Natural killer cell treated with Interleukin-12 subunit alpha and Interleukin-12 subunit beta and Interleukin-15 and Interleukin-18, amount 100 ng/mL, for 72 hours (primary cell): Measurements from ENCODE around the gene C9orf78. TPM values are rescaled to one million over a fixed set of nuclear protein-coding genes. Genes with fewer than 3 reads are reported as not detected.
A peak's percentile ranks its signal among the peaks of the same experiment; 100 is the strongest.

Source experiments
- ATAC-seq, 2 donors: fragments of 150-1000 bp; cut with Tn5 transposase in 1 of 2; sonication (Bioruptor Pico), chemical (Tn5 transposase) in 1 of 2; 2 replicates each; pipeline ENCODE4 v1.10.0; 2021
- DNase-seq: peaks from one replicate; pipeline ENCODE4 v3.0.0; 2022; ENCODE audit warnings: low spot score
- H3K27ac Mint-ChIP-seq, 2 donors: 1 replicate in 1 of 2; 2 replicates in 1 of 2; pipeline ENCODE4 v1.8.0; 2022; ENCODE audit warnings: mixed read lengths in 2 of 2, mild to moderate bottlenecking in 1 of 2, moderate library complexity in 1 of 2
- H3K27me3 Mint-ChIP-seq, 2 donors: 1 replicate in 1 of 2; 2 replicates in 1 of 2; pipeline ENCODE4 v1.8.0; 2022; ENCODE audit warnings: mixed read lengths in 2 of 2
- H3K36me3 Mint-ChIP-seq: one replicate; pipeline ENCODE4 v1.8.0; 2022; ENCODE audit warnings: mixed read lengths
- H3K4me1 Mint-ChIP-seq, 2 donors: 1 replicate in 1 of 2; 2 replicates in 1 of 2; pipeline ENCODE4 v1.8.0; 2022; ENCODE audit warnings: low read depth in 2 of 2, mixed read lengths in 2 of 2, mild to moderate bottlenecking in 1 of 2
- H3K4me3 Mint-ChIP-seq: one replicate; pipeline ENCODE4 v1.8.0; 2022; ENCODE audit warnings: mixed read lengths
- H3K9me3 Mint-ChIP-seq: 2 replicates; pipeline ENCODE4 v1.8.0; 2022; ENCODE audit warnings: mixed read lengths
- total RNA-seq, 2 donors: library from RNA; stranded (reverse); gene quantifications; one replicate each; pipeline ENCODE4 v1.2.3, GENCODE V29; 2022

The C9orf78 gene
- total RNA-seq, 2 donors from 2014 or later: 39.8 to 65.3 TPM

DNA sequence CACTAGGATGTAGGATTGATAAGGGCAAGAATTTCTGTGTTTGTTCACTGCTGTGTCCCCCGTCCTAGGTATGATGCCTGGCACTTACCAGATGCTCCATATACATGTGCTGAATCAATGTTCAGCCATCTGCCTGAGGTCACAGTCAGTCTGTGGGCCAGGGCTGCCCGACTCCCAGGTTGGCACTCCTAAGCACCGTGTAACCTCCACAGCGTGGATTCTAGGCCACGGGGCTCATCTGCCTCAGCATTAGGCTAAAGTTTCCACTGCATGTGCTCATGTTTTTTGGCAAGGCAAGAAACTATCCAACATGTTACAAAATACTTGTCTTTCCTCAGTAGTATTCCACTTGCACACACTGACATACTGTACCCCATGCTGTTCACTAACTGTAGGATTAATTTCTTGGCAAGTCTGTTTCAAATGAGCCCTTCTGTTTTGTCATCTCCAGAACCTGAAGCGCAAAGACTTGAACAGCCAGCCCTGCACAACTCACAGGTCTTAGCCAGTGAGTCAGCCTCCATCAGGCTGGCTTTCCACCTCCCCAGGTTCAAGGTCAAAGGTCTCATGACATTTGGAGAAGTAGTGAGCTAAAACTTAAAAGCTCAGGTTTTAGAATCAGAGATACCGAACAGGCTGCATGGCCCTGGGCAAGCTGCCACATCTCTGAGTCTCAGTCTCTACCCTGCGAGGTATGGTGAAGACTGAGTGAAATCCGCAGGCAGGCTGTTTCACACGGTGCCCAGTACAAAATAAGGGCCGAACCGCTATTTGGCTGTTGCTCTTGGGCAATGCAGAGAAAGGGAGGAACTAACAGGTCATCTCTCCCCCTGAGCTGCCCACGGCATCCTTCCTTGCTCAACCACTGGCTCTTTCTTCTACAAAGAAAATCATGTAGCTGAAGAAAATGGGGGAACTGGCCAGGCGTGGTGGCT lies 18.3 kb downstream of the C9orf78 start:
- Mint-ChIP-seq H3K9me3 (no peaks in the 10 kb centered on the region), H3K4me3 (no peak overlapping the region), H3K27me3 (no peaks in the 10 kb centered on the region)

DNA sequence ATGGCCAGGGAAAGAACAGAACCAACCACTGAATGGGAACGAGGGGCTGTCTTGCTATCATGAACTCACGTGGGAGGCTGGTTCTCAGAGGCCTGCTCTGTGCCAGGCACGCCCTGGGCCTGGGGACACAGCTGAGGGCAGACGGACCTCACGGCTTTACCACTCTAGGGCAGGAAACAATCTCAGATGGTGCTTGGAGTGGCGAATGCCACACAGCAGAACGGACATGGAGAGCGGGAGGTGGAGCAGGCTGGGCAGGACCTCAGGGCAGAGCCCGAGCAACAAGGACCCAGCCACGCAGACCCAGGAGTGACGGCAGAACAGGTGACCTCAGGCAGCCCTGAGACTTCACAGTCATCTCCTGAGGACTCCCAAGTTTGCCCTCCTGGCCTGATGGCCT lies 19.8 kb downstream of the C9orf78 start:
- peak overlapping the region in 1 of 2 donors; percentile 46 for H3K27ac Mint-ChIP-seq
- ATAC-seq (no peak), DNase-seq (no peak)
- no peak overlapping the region for H3K4me3 Mint-ChIP-seq
- H3K4me1 Mint-ChIP-seq: peaks cover 15 to 20% of the 10 kb centered on the region in 2 donors
- no peaks in the 10 kb centered on the region for H3K27me3 Mint-ChIP-seq
- no peaks in the 10 kb centered on the region for H3K9me3 Mint-ChIP-seq
- H3K36me3 Mint-ChIP-seq: peaks cover 7% of the 10 kb centered on the region

More for the DNA sequence above, 18.3 kb downstream of the C9orf78 start:
- ATAC-seq (no peak), DNase-seq (no peak)
- Mint-ChIP-seq H3K27ac (peak overlapping the region; percentile 53 to 81), H3K36me3 (peaks cover 7% of the 10 kb centered on the region), H3K4me1 (peaks cover 15 to 20% of the 10 kb centered on the region in 2 donors)

DNA sequence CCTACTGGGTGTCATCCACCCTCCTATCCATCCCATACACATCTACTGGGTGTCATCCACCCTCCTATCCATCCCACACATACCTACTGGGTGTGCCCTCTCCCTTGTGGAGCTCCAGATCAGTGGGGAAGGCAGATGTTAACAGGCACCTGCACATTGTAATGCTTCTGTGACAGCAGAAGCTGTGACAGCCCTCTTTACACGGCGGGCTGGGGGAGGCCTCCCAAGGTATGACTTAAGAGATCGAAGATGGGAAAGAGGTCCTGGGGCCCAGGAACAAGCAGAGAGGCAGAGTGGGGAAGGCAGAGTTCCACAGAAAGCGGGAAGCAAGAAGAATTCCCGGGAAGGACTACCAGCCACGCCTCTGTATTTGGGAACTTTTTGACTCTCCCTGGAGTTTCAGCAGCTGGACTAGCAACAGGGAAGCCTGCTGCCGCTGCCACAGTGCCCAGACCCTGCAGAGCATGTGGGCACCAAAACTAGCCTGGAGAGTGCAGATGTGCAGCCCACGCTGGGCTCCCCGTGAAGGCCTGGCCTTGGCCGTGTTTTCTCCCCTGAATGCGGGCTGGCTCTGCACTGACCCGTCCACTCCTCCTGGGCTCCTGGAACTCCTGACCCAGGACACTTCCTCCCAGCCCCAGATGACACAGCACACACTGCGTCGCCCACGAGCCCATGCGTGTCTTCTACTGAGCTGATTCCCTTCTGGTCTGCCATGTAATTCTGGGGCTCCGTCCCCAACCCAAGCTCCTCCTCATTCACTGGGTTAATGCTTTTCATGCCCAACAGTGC lies 20.4 kb downstream of the C9orf78 start:
- peaks cover 7% of the 10 kb centered on the region for H3K36me3 Mint-ChIP-seq
- H3K9me3 Mint-ChIP-seq: no peaks in the 10 kb centered on the region
- peaks cover 15 to 20% of the 10 kb centered on the region in 2 donors for H3K4me1 Mint-ChIP-seq
- DNase-seq (no peak), ATAC-seq (peak in 1 of 2 donors; percentile 14)
- H3K27ac Mint-ChIP-seq: peak overlapping the region in 1 of 2 donors; percentile 46
- no peak overlapping the region for H3K4me3 Mint-ChIP-seq
- H3K27me3 Mint-ChIP-seq: no peaks in the 10 kb centered on the region

DNA sequence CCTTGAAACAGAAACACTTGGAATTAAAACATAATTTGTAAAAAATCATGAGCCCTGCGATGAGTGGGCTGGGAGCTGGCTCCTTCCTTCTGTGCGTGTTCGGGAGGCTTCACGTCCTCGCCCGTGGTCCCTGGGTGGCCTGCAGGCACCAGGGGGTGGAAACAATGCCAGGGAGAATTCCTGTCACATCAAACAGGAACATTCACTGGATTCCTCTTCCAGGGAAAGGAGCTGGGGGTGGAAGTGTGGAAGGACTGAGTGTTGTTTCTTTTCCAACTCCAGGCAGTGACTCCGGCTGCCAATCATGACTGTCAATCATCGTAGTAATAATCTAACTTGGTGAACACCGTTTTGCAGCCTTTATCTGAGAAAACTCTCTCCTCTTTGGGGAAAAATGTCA lies 21.4 kb downstream of the C9orf78 start:
- H3K36me3 Mint-ChIP-seq: peaks cover 7% of the 10 kb centered on the region
- ATAC-seq: no peak
- no peak overlapping the region for H3K27ac Mint-ChIP-seq
- H3K27me3 Mint-ChIP-seq: no peaks in the 10 kb centered on the region
- no peaks in the 10 kb centered on the region for H3K9me3 Mint-ChIP-seq
- no peak for DNase-seq
- no peak overlapping the region for H3K4me3 Mint-ChIP-seq
- peaks cover 15 to 19% of the 10 kb centered on the region in 2 donors for H3K4me1 Mint-ChIP-seq

DNA sequence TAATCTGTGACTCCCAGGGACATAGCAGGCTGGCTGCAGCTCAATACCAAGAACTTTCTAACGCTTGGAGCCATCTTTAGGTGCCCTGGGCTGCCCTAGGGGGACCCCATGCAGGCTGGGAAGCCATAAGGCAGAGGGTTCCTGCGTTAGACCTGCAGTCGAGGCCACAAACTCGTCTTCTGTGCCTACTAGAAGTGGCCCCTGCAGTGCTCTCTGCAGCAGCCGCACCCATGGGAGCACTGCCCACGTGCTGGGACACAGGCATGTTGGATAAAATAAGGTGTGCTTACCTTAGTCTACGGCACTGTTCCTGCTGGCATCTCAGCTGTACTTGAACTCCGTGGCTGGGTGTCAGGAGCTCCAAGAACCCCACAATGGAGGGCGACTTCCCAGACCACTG lies 22.7 kb downstream of the C9orf78 start:
- H3K27ac Mint-ChIP-seq: peak overlapping the region in 1 of 2 donors; percentile 22
- DNase-seq: no peak
- H3K36me3 Mint-ChIP-seq: peaks cover 7% of the 10 kb centered on the region
- no peaks in the 10 kb centered on the region for H3K27me3 Mint-ChIP-seq
- H3K9me3 Mint-ChIP-seq: no peaks in the 10 kb centered on the region
- no peak for ATAC-seq
- peaks cover 15 to 19% of the 10 kb centered on the region in 2 donors for H3K4me1 Mint-ChIP-seq
- no peak overlapping the region for H3K4me3 Mint-ChIP-seq

DNA sequence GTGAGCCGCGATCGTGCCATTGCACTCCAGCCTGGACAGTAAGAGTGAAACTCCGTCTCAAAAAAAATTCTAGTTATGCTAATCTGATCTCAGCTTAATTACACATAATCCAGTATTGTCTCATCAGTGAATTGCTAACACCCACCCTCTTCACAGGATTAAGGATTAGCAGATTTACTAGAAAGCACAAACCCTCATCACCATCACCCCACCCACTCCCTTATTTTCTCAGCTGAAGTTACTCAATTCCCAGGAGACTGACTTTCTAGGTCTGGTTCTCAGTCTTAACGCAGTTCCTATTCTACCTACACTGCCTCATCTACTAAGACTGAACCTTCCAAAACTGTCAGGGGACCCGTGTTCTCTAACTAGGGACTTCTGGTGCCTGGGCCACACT lies 23.1 kb downstream of the C9orf78 start:
- Mint-ChIP-seq H3K36me3 (peaks cover 7% of the 10 kb centered on the region), H3K27me3 (no peaks in the 10 kb centered on the region), H3K4me1 (peaks cover 15 to 19% of the 10 kb centered on the region in 2 donors), H3K9me3 (no peaks in the 10 kb centered on the region), H3K27ac (peak overlapping the region in 1 of 2 donors; percentile 22), H3K4me3 (no peak overlapping the region)
- DNase-seq (no peak), ATAC-seq (peak in 1 of 2 donors; percentile 39)

DNA sequence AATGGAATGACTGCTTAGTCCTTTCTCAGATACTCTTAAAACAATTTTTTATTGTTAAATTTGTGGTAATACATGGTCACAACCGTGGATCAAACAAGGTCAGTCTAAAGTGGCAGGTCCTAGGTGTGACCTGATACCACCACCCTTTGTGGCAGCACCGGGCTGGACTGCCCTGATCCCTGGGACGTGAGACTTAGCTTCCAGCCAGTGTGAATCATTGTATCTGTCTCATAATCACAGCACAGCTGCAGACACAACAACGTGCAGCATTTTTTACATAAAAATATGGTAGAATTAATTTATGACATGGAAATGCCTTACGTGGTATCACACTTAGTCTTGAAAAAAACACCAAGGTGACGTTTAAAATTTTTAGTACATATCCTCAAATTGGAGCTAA lies 24.3 kb downstream of the C9orf78 start:
- Mint-ChIP-seq H3K4me1 (peaks cover 13 to 14% of the 10 kb centered on the region in 2 donors), H3K27me3 (no peaks in the 10 kb centered on the region), H3K9me3 (no peaks in the 10 kb centered on the region), H3K27ac (no peak overlapping the region), H3K4me3 (no peak overlapping the region), H3K36me3 (peaks cover under 1% of the 10 kb centered on the region)
- ATAC-seq (no peak), DNase-seq (no peak)

DNA sequence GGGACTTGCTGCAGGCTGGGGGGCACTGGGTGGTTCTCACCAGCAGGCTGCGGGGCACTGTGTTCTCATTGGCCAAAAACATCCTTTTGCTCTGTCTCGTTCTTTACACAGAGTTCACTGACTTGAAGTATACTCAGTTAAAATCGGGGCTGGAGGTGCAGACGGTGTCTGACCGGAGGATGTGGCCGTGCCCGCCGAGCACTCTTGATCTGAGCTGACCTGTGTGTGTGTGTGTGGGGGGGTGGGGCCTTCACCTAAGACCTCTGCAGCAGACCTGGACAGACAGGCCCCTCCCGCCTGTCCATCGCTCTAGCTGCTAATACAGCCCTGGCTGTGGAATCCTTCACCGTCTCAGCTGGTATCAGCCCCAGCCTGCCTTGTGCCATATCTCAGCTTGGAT lies 25.0 kb downstream of the C9orf78 start:
- no peaks in the 10 kb centered on the region for H3K9me3 Mint-ChIP-seq
- H3K4me1 Mint-ChIP-seq: peaks cover 15 to 16% of the 10 kb centered on the region in 2 donors
- H3K4me3 Mint-ChIP-seq: no peak overlapping the region
- no peaks in the 10 kb centered on the region for H3K36me3 Mint-ChIP-seq
- DNase-seq (no peak), ATAC-seq (no peak)
- no peaks in the 10 kb centered on the region for H3K27me3 Mint-ChIP-seq
- no peak overlapping the region for H3K27ac Mint-ChIP-seq

DNA sequence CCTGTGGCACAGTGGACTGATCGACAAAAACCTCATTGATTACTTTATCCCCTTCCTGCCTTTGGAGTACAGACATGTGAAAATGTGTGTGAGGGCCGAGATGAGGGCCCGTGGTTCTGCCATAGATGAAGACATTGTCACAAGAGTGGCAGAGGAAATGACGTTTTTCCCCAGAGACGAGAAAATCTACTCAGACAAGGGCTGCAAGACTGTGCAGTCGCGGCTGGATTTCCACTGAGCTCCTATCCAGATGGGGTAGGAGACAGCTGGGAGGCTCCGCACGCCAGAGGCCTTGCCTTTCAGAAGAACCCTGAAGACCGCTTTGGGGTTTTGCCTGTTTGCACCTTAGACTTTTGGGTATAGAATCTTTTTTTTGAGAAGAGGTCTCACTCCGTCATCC lies 25.7 kb downstream of the C9orf78 start:
- no peak for DNase-seq
- no peaks in the 10 kb centered on the region for H3K36me3 Mint-ChIP-seq
- H3K4me3 Mint-ChIP-seq: no peak overlapping the region
- peaks cover 16% of the 10 kb centered on the region in 2 donors for H3K4me1 Mint-ChIP-seq
- ATAC-seq: no peak
- H3K27me3 Mint-ChIP-seq: no peaks in the 10 kb centered on the region
- no peak overlapping the region for H3K27ac Mint-ChIP-seq
- no peaks in the 10 kb centered on the region for H3K9me3 Mint-ChIP-seq

DNA sequence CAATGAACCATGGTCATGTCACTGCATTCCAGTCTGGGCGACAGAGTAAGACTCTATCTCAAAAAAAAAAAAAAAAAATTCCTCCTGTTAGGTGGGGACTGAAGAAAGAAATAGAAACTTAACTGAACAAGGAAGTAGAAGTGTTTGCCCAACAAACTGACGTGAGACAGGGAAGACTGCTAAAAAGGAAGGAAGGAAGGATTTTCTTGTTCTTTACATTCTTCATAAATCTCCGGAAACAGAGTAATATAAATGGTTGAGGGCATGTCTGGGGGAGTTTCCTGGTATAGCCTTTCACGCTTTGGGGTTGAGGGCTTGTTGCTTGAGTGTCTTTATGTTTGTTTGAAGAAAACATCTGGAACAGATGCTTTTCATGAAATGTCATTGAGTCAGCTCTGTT lies 29.0 kb downstream of the C9orf78 start:
- H3K36me3 Mint-ChIP-seq: no peaks in the 10 kb centered on the region
- peaks cover 16 to 17% of the 10 kb centered on the region in 2 donors for H3K4me1 Mint-ChIP-seq
- no peak overlapping the region for H3K4me3 Mint-ChIP-seq
- peak overlapping the region in 1 of 2 donors; percentile 24 for H3K27ac Mint-ChIP-seq
- DNase-seq: no peak
- H3K27me3 Mint-ChIP-seq: no peaks in the 10 kb centered on the region
- H3K9me3 Mint-ChIP-seq: no peaks in the 10 kb centered on the region
- ATAC-seq: no peak

DNA sequence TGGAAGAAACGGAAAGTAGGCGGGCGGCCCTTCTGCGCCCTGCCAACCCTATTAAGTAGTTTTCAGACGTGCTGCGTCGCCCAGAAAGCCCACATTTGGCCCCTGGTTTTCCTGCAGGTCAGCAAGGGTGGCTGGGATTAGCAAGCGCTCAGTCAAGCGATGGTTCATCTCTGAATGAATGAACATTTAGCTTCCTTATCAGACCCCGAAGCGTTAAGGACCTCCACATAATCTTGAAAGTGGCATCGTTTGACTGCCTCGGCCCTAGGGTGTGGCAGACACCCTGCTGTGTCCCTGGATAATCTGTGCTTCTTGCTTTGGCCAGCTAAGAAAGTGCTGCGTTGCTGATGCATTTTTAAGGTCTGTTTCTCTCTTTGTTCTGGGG lies 31.4 kb downstream of the C9orf78 start:
- no peak for ATAC-seq
- Mint-ChIP-seq H3K36me3 (no peaks in the 10 kb centered on the region), H3K4me1 (peaks cover 16% of the 10 kb centered on the region in 2 donors), H3K27me3 (no peaks in the 10 kb centered on the region), H3K27ac (peak overlapping the region; percentile 29 to 39), H3K4me3 (peak overlapping the region; percentile 88), H3K9me3 (no peaks in the 10 kb centered on the region)
- DNase-seq: no peak

DNA sequence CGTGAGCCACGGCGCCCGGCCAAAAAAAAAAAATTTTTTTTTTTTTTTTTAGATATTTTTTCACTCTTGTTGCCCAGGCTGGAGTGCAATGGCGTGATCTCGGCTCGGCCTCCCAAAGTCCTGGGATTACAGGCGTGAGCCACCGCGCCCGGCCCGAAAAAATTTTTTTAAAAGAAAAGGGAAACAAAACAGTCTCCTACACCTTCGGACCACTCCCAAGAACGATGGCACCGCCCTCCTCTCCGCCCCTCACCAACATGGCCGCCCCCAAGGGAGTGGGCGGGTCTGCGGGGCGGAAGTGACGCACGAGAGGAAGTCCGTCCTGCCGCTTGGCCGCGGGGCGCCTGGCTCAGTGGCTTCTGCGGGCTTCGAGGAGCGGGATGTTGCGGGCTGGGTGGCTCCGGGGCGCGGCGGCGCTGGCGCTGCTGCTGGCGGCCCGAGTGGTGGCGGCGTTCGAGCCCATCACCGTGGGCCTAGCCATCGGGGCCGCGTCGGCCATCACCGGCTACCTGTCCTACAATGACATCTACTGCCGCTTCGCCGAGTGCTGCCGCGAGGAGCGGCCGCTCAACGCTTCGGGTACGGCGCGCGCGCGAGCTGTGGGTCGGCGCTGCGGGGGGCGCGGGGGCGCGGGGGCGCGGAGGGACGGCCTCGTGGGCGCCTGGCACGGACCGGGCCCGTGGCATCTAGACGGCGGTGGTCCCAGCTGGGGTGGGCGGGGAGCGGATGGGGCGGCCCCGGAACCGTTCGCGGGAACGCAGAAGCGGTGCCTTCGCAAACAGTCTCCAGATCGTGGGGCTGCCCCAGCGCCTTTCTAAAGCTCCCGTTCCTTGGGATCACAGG lies 32.0 kb downstream of the C9orf78 start, which contains the start of gene TOR1B:
Gene TOR1B, plus strand, starts transcription at position 352 of the 843 bp plus-strand sequence. Its CDS starts 29 bp downstream, at position 381.
- Mint-ChIP-seq H3K27me3 (no peaks in the 10 kb centered on the region), H3K27ac (peak within 1 kb of the TSS; percentile 53 to 84), H3K9me3 (no peaks in the 10 kb centered on the region), H3K36me3 (no peaks in the 10 kb centered on the region), H3K4me1 (peaks cover 16% of the 10 kb centered on the region in 2 donors), H3K4me3 (peak within 1 kb of the TSS; percentile 88)
- DNase-seq (peak; percentile 94), ATAC-seq (peak; percentile 98 to 99)

DNA sequence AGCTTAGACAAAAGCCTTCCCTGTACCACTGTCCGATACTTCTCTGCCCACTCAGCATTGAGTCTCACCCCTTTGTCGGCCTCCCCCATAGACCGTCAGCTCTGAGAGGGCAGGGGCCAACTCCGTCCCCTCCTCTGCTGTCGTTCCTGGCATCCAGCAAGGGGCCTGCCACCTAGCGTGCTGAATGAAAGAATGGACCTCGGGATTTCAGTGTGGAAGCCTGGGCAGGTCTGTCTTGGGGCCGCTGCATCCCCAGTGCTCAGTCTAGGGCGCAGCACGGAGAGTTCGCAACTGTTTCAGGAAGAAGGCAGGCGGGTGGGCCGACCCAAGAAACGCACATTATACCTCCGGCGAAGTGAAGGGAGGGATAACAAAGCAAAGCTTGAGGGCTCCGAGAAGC lies 33.6 kb downstream of the C9orf78 start:
- H3K36me3 Mint-ChIP-seq: no peaks in the 10 kb centered on the region
- peak overlapping the region; percentile 53 for H3K4me3 Mint-ChIP-seq
- H3K27me3 Mint-ChIP-seq: no peaks in the 10 kb centered on the region
- peaks cover 16% of the 10 kb centered on the region in 2 donors for H3K4me1 Mint-ChIP-seq
- peak overlapping the region in 1 of 2 donors; percentile 58 for H3K27ac Mint-ChIP-seq
- no peak for DNase-seq
- no peaks in the 10 kb centered on the region for H3K9me3 Mint-ChIP-seq
- no peak for ATAC-seq
